KMS-11 (cell line): ENCODE measurements around the gene NAGLU.

ENCODE experiments used
- H2AFZ ChIP-seq: fragments of 200-600 bp; sonication (generic); 2 replicates; pipeline ENCODE4 v1.6.1; 2016; ENCODE audit warnings: antibody characterized with exemption, mixed run types, low read depth
- H3K27ac ChIP-seq: fragments of 200-600 bp; sonication (generic); 2 replicates; pipeline ENCODE4 v1.6.1; 2016; ENCODE audit warnings: mild to moderate bottlenecking, mixed run types
- H3K27me3 ChIP-seq: fragments of 200-600 bp; sonication (generic); 2 replicates; pipeline ENCODE4 v1.6.1; 2017; ENCODE audit warnings: mild to moderate bottlenecking, low read depth, mixed run types, moderate library complexity; ENCODE audit not compliant: insufficient read depth
- H3K36me3 ChIP-seq: fragments of 200-600 bp; sonication (generic); 2 replicates; pipeline ENCODE4 v1.6.1; 2017; ENCODE audit warnings: mild to moderate bottlenecking, mixed run types; ENCODE audit not compliant: insufficient read depth
- H3K4me1 ChIP-seq: fragments of 200-600 bp; sonication (generic); 2 replicates; pipeline ENCODE4 v1.6.1; 2016; ENCODE audit warnings: mild to moderate bottlenecking, low read depth, mixed run types; ENCODE audit not compliant: poor library complexity, severe bottlenecking
- H3K4me2 ChIP-seq: fragments of 200-600 bp; sonication (generic); 2 replicates; pipeline ENCODE4 v1.7.0; 2016; ENCODE audit warnings: mild to moderate bottlenecking, mixed run types
- H3K4me3 ChIP-seq: fragments of 200-600 bp; sonication (generic); IDR thresholded peaks from 2 replicates; pipeline ENCODE4 v1.6.1; 2017; ENCODE audit warnings: low read depth, low read length, mixed read lengths; ENCODE audit not compliant: insufficient read depth
- H3K79me2 ChIP-seq: fragments of 200-600 bp; sonication (generic); 2 replicates; pipeline ENCODE4 v1.6.1; 2016; ENCODE audit warnings: low read depth, mixed run types; ENCODE audit not compliant: insufficient read depth
- H3K9ac ChIP-seq: fragments of 200-600 bp; sonication (generic); 2 replicates; pipeline ENCODE4 v1.6.1; 2016; ENCODE audit warnings: mild to moderate bottlenecking, mixed run types
- H4K20me1 ChIP-seq: fragments of 200-600 bp; sonication (generic); 2 replicates; pipeline ENCODE4 v1.6.1; 2016; ENCODE audit warnings: mild to moderate bottlenecking, mixed run types; ENCODE audit not compliant: insufficient read depth
- TF ChIP-seq, protein P1 (sequence below): fragments of 200-600 bp; sonication (generic); conservative IDR thresholded peaks from 2 replicates; pipeline ENCODE4 v1.6.1; 2017; ENCODE audit warnings: low read depth, mild to moderate bottlenecking, antibody characterized with exemption, low read length, moderate library complexity, mixed read lengths

NAGLU gene

DNA sequence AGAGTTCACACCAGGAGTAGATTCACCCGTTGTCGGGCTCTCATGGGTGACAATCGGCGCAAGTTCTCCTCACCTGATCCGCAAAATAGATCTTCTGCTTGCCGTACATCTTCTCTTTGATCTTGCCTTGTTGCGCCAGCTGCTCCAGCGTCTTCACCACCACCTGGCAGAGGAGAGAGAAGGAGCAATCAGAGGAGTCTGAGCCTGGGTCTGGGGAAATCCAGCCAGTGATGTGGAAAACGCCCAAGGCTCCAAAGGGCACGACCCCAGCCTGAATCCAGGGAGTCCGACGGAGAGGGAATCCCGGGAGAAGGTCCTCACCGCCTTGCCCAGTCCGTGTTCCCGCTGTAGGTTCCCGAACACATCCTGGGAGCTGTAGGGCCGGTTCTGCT, 41.1 kb downstream of the NAGLU start:
- H3K4me3 ChIP-seq: no peak overlapping the region
- H3K9ac ChIP-seq: peak overlapping the region; percentile 73; the same call in 1 of the 2 replicates
- H3K27ac ChIP-seq: peak overlapping the region; percentile 90
- peak overlapping the region; percentile 58; the same call in 1 of the 2 replicates for H2AFZ ChIP-seq
- peaks cover 2% of the 10 kb centered on the region; the same call in 1 of the 2 replicates for H3K36me3 ChIP-seq
- H3K79me2 ChIP-seq: peaks cover 17% of the 10 kb centered on the region; the same call in 1 of the 2 replicates
- H4K20me1 ChIP-seq: no peaks in the 10 kb centered on the region
- peaks cover 65% of the 10 kb centered on the region for H3K4me1 ChIP-seq
- H3K27me3 ChIP-seq: no peaks in the 10 kb centered on the region
- H3K4me2 ChIP-seq: peak overlapping the region; percentile 93
- TF ChIP-seq, protein P1, sequence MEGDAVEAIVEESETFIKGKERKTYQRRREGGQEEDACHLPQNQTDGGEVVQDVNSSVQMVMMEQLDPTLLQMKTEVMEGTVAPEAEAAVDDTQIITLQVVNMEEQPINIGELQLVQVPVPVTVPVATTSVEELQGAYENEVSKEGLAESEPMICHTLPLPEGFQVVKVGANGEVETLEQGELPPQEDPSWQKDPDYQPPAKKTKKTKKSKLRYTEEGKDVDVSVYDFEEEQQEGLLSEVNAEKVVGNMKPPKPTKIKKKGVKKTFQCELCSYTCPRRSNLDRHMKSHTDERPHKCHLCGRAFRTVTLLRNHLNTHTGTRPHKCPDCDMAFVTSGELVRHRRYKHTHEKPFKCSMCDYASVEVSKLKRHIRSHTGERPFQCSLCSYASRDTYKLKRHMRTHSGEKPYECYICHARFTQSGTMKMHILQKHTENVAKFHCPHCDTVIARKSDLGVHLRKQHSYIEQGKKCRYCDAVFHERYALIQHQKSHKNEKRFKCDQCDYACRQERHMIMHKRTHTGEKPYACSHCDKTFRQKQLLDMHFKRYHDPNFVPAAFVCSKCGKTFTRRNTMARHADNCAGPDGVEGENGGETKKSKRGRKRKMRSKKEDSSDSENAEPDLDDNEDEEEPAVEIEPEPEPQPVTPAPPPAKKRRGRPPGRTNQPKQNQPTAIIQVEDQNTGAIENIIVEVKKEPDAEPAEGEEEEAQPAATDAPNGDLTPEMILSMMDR: no peak

DNA sequence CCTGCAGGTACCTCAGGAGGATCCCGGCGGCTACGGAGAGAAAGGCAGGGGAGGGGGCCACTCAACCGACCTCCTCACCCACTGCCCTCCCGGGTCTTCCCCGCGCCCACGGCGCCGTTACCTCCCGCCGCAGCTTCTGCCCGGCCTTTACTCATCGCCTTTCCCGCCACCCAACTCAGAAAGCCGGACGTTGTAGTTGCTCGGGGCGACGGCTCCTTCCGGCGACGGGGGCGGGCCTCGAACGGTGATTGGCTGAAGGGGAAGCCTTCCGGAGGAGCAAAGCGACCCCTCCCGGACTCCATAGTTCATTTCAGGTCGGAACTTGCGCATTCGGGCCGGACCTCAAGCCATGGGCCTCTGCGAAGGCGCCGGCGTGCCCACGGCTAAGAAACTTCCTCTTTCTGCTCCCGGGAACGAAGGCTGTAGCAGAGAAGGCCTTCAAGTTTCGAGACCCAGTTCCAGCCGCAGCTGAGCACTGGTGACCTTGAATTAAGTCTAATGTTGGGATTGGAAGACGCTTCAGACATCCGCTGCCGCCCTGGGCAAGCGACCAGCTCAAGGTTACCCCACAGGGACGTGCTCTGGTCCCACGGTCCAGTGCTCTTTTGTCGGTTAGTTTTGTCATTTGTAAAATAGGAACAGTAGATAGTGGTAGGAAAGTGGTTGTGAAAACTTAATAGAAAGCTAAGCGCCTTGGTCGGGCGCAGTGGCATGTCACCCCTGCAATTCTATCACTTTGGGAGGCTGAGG, 41.7 kb downstream of the NAGLU start, which contains the start of gene PSMC3IP:
Gene PSMC3IP, minus strand, starts transcription at position 198 of the 750 bp plus-strand sequence. Its CDS starts 43 bp downstream, at position 155.
- peaks cover 65% of the 10 kb centered on the region for H3K4me1 ChIP-seq
- peak within 1 kb of the TSS; percentile 73 for H3K9ac ChIP-seq
- H3K27me3 ChIP-seq: no peaks in the 10 kb centered on the region
- H4K20me1 ChIP-seq: no peaks in the 10 kb centered on the region
- peak within 1 kb of the TSS; percentile 94 for H3K4me2 ChIP-seq
- H3K79me2 ChIP-seq: peaks cover 17% of the 10 kb centered on the region; the same call in 1 of the 2 replicates
- H2AFZ ChIP-seq: peak within 1 kb of the TSS; percentile 58; the same call in 1 of the 2 replicates
- peak within 1 kb of the TSS; percentile 90 for H3K27ac ChIP-seq
- H3K4me3 ChIP-seq: no peak within 1 kb of the TSS
- H3K36me3 ChIP-seq: peaks cover 5% of the 10 kb centered on the region; the same call in 1 of the 2 replicates
- TF ChIP-seq, protein P1: no peak

DNA sequence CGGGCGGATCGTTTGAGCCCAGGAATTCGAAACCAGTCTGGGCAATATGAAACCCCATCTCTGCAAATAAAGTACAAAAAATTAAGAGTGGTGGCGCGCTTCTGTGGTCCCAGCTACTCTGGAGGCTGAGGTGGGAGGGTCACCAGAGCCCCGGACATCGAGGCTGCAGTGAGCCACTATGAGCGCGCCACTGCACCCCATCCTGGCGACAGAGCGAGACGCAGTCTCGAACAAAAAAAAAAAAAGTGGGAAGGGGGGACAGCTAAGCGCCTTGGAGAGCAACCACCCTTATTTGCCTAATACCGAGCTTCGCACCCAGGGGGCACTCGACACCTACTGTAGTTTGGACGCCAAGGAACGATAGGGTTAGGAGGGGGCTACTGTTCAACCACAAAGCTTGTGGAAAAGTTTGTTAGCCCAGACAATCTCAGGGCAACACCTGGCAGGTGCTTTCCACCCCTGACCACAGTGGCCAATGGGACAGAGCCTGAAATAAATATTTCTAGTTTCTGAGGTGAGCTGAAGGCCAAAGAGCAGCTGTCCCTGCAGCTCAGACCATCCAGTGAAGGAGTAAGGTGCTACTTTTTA, 42.3 kb downstream of the NAGLU start:
- Histone ChIP-seq H3K4me1 (peaks cover 67% of the 10 kb centered on the region), H4K20me1 (no peaks in the 10 kb centered on the region), H3K4me3 (no peak overlapping the region), H3K79me2 (peaks cover 17% of the 10 kb centered on the region; the same call in 1 of the 2 replicates), H3K27me3 (no peaks in the 10 kb centered on the region), H2AFZ (peak overlapping the region; percentile 58; the same call in 1 of the 2 replicates), H3K4me2 (peak overlapping the region; percentile 97), H3K36me3 (peaks cover 5% of the 10 kb centered on the region; the same call in 1 of the 2 replicates), H3K9ac (peak overlapping the region; percentile 73), H3K27ac (peak overlapping the region; percentile 90)
- TF ChIP-seq, protein P1: peak; percentile 84

DNA sequence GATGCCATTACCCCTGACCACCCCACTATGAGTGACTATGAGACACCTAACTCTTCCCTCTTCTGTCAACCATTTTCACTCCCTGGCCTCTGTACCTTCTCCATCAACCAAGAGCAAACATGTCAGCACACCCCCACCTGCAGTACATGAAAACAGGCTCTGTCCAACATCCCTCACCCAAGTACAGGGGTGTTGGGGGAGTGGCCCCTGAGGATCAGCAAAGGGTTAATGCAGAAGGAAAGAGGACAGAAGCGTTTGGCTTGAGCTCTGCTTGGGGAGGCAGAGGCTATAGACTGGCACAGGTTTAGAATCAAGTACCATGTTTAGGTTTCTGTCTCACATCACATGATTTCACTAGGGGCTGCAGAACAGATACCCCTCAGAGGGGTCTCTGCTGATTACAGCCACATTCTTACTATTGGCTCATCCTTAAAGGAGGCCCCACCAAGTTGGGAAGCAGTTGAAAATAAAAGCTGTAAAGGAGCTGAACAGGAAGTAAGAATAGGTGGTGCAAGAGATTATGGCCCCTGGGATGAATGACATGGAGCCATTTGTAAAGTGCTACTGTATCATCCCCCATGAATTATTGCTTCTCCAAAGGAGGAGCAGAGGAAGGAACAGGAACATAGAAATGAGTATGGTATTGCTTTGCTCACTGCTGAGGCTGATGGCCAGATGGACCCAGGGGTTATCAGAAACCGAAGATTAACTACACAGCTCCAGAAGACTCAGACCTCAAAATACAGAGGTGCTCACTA, 43.9 kb downstream of the NAGLU start:
- Histone ChIP-seq H3K79me2 (peaks cover 17% of the 10 kb centered on the region; the same call in 1 of the 2 replicates), H2AFZ (no peak overlapping the region), H3K4me2 (peak overlapping the region; percentile 97), H3K4me3 (no peak overlapping the region), H3K4me1 (peaks cover 64% of the 10 kb centered on the region), H4K20me1 (no peaks in the 10 kb centered on the region), H3K36me3 (peaks cover 5% of the 10 kb centered on the region; the same call in 1 of the 2 replicates), H3K9ac (peak overlapping the region; percentile 40; the same call in 1 of the 2 replicates), H3K27me3 (no peaks in the 10 kb centered on the region), H3K27ac (peak overlapping the region; percentile 90)
- TF ChIP-seq, protein P1: no peak
